ENCODE data around the gene KCNJ6.
"Not testable (repeated sequence)": the region's sequence is repeated elsewhere in the genome, so short reads cannot be mapped to it uniquely, and the experiment has no call there.

KCNJ6 gene

GRCh38 chr21:37737507-37737906 is 178.8 kb downstream of the KCNJ6 start:
- H3K4me3 ChIP-seq (ENCODE audit: control insufficient read depth in 1 of 7, extremely low read depth in 1 of 7, insufficient read depth in 4 of 7, low read depth in 2 of 7, low read length in 6 of 7), result no peak overlapping the region
- H3K4me1 ChIP-seq (ENCODE audit: control extremely low read depth in 1 of 4, control insufficient read depth in 4 of 4, insufficient read depth in 4 of 4, low read length in 3 of 4), result no peaks in the 10 kb centered on the region
- no peak overlapping the region for H3K27ac ChIP-seq (ENCODE audit: insufficient read depth in 1 of 2, low read depth in 1 of 2, low read length in 2 of 2, poor library complexity in 1 of 2, severe bottlenecking in 2 of 2)
- ChIA-PET CTCF (no interaction called here), POLR2A (interaction anchor here (1.2 kb wide), 1 partner anchor 46 kb away, joined by 3 read pairs; no protein-coding TSS in a partner anchor)
- no peaks in the 10 kb centered on the region for H3K36me3 ChIP-seq (ENCODE audit: control insufficient read depth in 4 of 4, insufficient read depth in 4 of 4, low read length in 3 of 4)
- H3K27me3 ChIP-seq (replicated peaks in 2 of 5; ENCODE audit: control insufficient read depth in 4 of 5, insufficient read depth in 5 of 5, low read length in 4 of 5), result peaks cover 0 to 11% (median 2%) of the 10 kb centered on the region in 5 experiments
- WGBS (ENCODE audit: insufficient coverage), result 87% methylated on average over 3 of the region's 4 CpGs
- DNase-seq, result no peak
- no peaks in the 10 kb centered on the region for H3K9me3 ChIP-seq (ENCODE audit: control extremely low read depth in 1 of 5, control insufficient read depth in 4 of 5, insufficient read depth in 2 of 5, low read depth in 1 of 5, low read length in 4 of 5)

GRCh38 chr21:37734846-37735245 is 181.4 kb downstream of the KCNJ6 start:
- no peaks in the 10 kb centered on the region for H3K4me1 ChIP-seq (ENCODE audit: control extremely low read depth in 1 of 4, control insufficient read depth in 4 of 4, insufficient read depth in 4 of 4, low read length in 3 of 4)
- no peak overlapping the region for H3K27ac ChIP-seq (ENCODE audit: insufficient read depth in 1 of 2, low read depth in 1 of 2, low read length in 2 of 2, poor library complexity in 1 of 2, severe bottlenecking in 2 of 2)
- H3K4me3 ChIP-seq (ENCODE audit: control insufficient read depth in 1 of 7, extremely low read depth in 1 of 7, insufficient read depth in 4 of 7, low read depth in 2 of 7, low read length in 6 of 7), result no peak overlapping the region
- no peaks in the 10 kb centered on the region for H3K9me3 ChIP-seq (ENCODE audit: control extremely low read depth in 1 of 5, control insufficient read depth in 4 of 5, insufficient read depth in 2 of 5, low read depth in 1 of 5, low read length in 4 of 5)
- DNase-seq, result no peak
- no peaks in the 10 kb centered on the region for H3K36me3 ChIP-seq (ENCODE audit: control insufficient read depth in 4 of 4, insufficient read depth in 4 of 4, low read length in 3 of 4)
- WGBS (ENCODE audit: insufficient coverage), result 98% methylated on average over 10 of the region's 10 CpGs
- H3K27me3 ChIP-seq (replicated peaks in 2 of 5; ENCODE audit: control insufficient read depth in 4 of 5, insufficient read depth in 5 of 5, low read length in 4 of 5), result peaks cover 0 to 22% (median 3%) of the 10 kb centered on the region in 5 experiments
- ChIA-PET POLR2A (no interaction called here), CTCF (no interaction called here)

- no peaks in the 10 kb centered on the region for H3K9me3 ChIP-seq (ENCODE audit: control extremely low read depth in 1 of 5, control insufficient read depth in 4 of 5, insufficient read depth in 2 of 5, low read depth in 1 of 5, low read length in 4 of 5)
- WGBS (ENCODE audit: insufficient coverage), result 94% methylated on average over 3 of the region's 4 CpGs
- no peak for DNase-seq
- ChIA-PET CTCF (interaction anchor here (0.9 kb wide), 1 partner anchor 620 kb away, joined by 3 read pairs; no protein-coding TSS in a partner anchor), POLR2A (no interaction called here)
- no peaks in the 10 kb centered on the region for H3K4me1 ChIP-seq (ENCODE audit: control extremely low read depth in 1 of 4, control insufficient read depth in 4 of 4, insufficient read depth in 4 of 4, low read length in 3 of 4)
- H3K27me3 ChIP-seq (replicated peaks in 2 of 5; ENCODE audit: control insufficient read depth in 4 of 5, insufficient read depth in 5 of 5, low read length in 4 of 5), result peaks cover 0 to 23% (median 3%) of the 10 kb centered on the region in 5 experiments
- H3K27ac ChIP-seq (ENCODE audit: insufficient read depth in 1 of 2, low read depth in 1 of 2, low read length in 2 of 2, poor library complexity in 1 of 2, severe bottlenecking in 2 of 2), result no peak overlapping the region
- no peak overlapping the region for H3K4me3 ChIP-seq (ENCODE audit: control insufficient read depth in 1 of 7, extremely low read depth in 1 of 7, insufficient read depth in 4 of 7, low read depth in 2 of 7, low read length in 6 of 7)
- no peaks in the 10 kb centered on the region for H3K36me3 ChIP-seq (ENCODE audit: control insufficient read depth in 4 of 4, insufficient read depth in 4 of 4, low read length in 3 of 4)
Observed at GRCh38 chr21:37732927-37733326, 183.3 kb downstream of the KCNJ6 start.

GRCh38 chr21:37724201-37724600 is 192.1 kb downstream of the KCNJ6 start:
- Histone ChIP-seq H3K36me3 (ENCODE audit: control insufficient read depth in 4 of 4, insufficient read depth in 4 of 4, low read length in 3 of 4) (no peaks in the 10 kb centered on the region), H3K27me3 (replicated peaks in 2 of 5; ENCODE audit: control insufficient read depth in 4 of 5, insufficient read depth in 5 of 5, low read length in 4 of 5) (peaks cover 0 to 8% (median 3%) of the 10 kb centered on the region in 5 experiments), H3K27ac (ENCODE audit: insufficient read depth in 1 of 2, low read depth in 1 of 2, low read length in 2 of 2, poor library complexity in 1 of 2, severe bottlenecking in 2 of 2) (no peak overlapping the region), H3K9me3 (ENCODE audit: control extremely low read depth in 1 of 5, control insufficient read depth in 4 of 5, insufficient read depth in 2 of 5, low read depth in 1 of 5, low read length in 4 of 5) (peaks cover 0 to 2% (median 0%) of the 10 kb centered on the region in 5 experiments), H3K4me3 (ENCODE audit: control insufficient read depth in 1 of 7, extremely low read depth in 1 of 7, insufficient read depth in 4 of 7, low read depth in 2 of 7, low read length in 6 of 7) (no peak overlapping the region), H3K4me1 (ENCODE audit: control extremely low read depth in 1 of 4, control insufficient read depth in 4 of 4, insufficient read depth in 4 of 4, low read length in 3 of 4) (no peaks in the 10 kb centered on the region)
- no peak for DNase-seq
- WGBS (ENCODE audit: insufficient coverage), result 89% methylated on average over 4 of the region's 6 CpGs
- ChIA-PET CTCF (interaction anchor here (0.7 kb wide), 1 partner anchor 11 kb away, joined by 3 read pairs; no protein-coding TSS in a partner anchor), POLR2A (interaction anchor here (0.7 kb wide), 1 partner anchor 136 kb away, joined by 3 read pairs; no protein-coding TSS in a partner anchor)

GRCh38 chr21:37717534-37717933 is 198.7 kb downstream of the KCNJ6 start:
- Histone ChIP-seq H3K9me3 (ENCODE audit: control extremely low read depth in 1 of 5, control insufficient read depth in 4 of 5, insufficient read depth in 2 of 5, low read depth in 1 of 5, low read length in 4 of 5) (peaks cover 0 to 2% (median 0%) of the 10 kb centered on the region in 5 experiments), H3K4me3 (ENCODE audit: control insufficient read depth in 1 of 7, extremely low read depth in 1 of 7, insufficient read depth in 4 of 7, low read depth in 2 of 7, low read length in 6 of 7) (no peak overlapping the region), H3K4me1 (ENCODE audit: control extremely low read depth in 1 of 4, control insufficient read depth in 4 of 4, insufficient read depth in 4 of 4, low read length in 3 of 4) (peaks cover 0 to 3% (median 0%) of the 10 kb centered on the region in 4 experiments), H3K27ac (ENCODE audit: insufficient read depth in 1 of 2, low read depth in 1 of 2, low read length in 2 of 2, poor library complexity in 1 of 2, severe bottlenecking in 2 of 2) (no peak overlapping the region), H3K27me3 (replicated peaks in 2 of 5; ENCODE audit: control insufficient read depth in 4 of 5, insufficient read depth in 5 of 5, low read length in 4 of 5) (peaks cover 0 to 7% (median 2%) of the 10 kb centered on the region in 5 experiments), H3K36me3 (ENCODE audit: control insufficient read depth in 4 of 4, insufficient read depth in 4 of 4, low read length in 3 of 4) (no peaks in the 10 kb centered on the region)
- ChIA-PET CTCF (no interaction called here), POLR2A (no interaction called here)
- WGBS (ENCODE audit: insufficient coverage), result 100% methylated on average over 3 of the region's 4 CpGs
- DNase-seq, result no peak

- DNase-seq; H3K27ac ChIP-seq (ENCODE audit: insufficient read depth in 1 of 2, low read depth in 1 of 2, low read length in 2 of 2, poor library complexity in 1 of 2, severe bottlenecking in 2 of 2); H3K36me3 ChIP-seq (ENCODE audit: control insufficient read depth in 4 of 4, insufficient read depth in 4 of 4, low read length in 3 of 4); H3K4me3 ChIP-seq (ENCODE audit: control insufficient read depth in 1 of 7, extremely low read depth in 1 of 7, insufficient read depth in 4 of 7, low read depth in 2 of 7, low read length in 6 of 7); H3K27me3 ChIP-seq (replicated peaks in 2 of 5; ENCODE audit: control insufficient read depth in 4 of 5, insufficient read depth in 5 of 5, low read length in 4 of 5); POLR2A ChIA-PET; H3K4me1 ChIP-seq (ENCODE audit: control extremely low read depth in 1 of 4, control insufficient read depth in 4 of 4, insufficient read depth in 4 of 4, low read length in 3 of 4); H3K9me3 ChIP-seq (ENCODE audit: control extremely low read depth in 1 of 5, control insufficient read depth in 4 of 5, insufficient read depth in 2 of 5, low read depth in 1 of 5, low read length in 4 of 5): not testable (repeated sequence)
- CTCF ChIA-PET, result interaction anchor here (0.6 to 3.8 kb wide), 13 partner anchors 11 to 423 kb away, joined by 3 to 17 read pairs (median 4); no protein-coding TSS in a partner anchor
Observed at GRCh38 chr21:37712569-37712934, 203.7 kb downstream of the KCNJ6 start.

- WGBS (ENCODE audit: insufficient coverage), result 0% methylated on average over 1 of the region's 3 CpGs
- Histone ChIP-seq H3K27ac (ENCODE audit: insufficient read depth in 1 of 2, low read depth in 1 of 2, low read length in 2 of 2, poor library complexity in 1 of 2, severe bottlenecking in 2 of 2) (no peak overlapping the region), H3K27me3 (replicated peaks in 2 of 5; ENCODE audit: control insufficient read depth in 4 of 5, insufficient read depth in 5 of 5, low read length in 4 of 5) (peaks cover 0 to 4% (median 0%) of the 10 kb centered on the region in 5 experiments), H3K4me3 (ENCODE audit: control insufficient read depth in 1 of 7, extremely low read depth in 1 of 7, insufficient read depth in 4 of 7, low read depth in 2 of 7, low read length in 6 of 7) (no peak overlapping the region), H3K36me3 (ENCODE audit: control insufficient read depth in 4 of 4, insufficient read depth in 4 of 4, low read length in 3 of 4) (no peaks in the 10 kb centered on the region), H3K9me3 (ENCODE audit: control extremely low read depth in 1 of 5, control insufficient read depth in 4 of 5, insufficient read depth in 2 of 5, low read depth in 1 of 5, low read length in 4 of 5) (no peaks in the 10 kb centered on the region), H3K4me1 (ENCODE audit: control extremely low read depth in 1 of 4, control insufficient read depth in 4 of 4, insufficient read depth in 4 of 4, low read length in 3 of 4) (peaks cover 0 to 4% (median 1%) of the 10 kb centered on the region in 4 experiments)
- peak; percentile 57 to 76 (median 72) for DNase-seq
- ChIA-PET POLR2A (no interaction called here), CTCF (interaction anchor here (0.6 to 3.8 kb wide), 16 partner anchors 10 to 423 kb away, joined by 3 to 17 read pairs (median 4); no protein-coding TSS in a partner anchor)
Observed at GRCh38 chr21:37711836-37712568, 204.3 kb downstream of the KCNJ6 start.

All from common myeloid progenitor, CD34-positive (primary cell).